HepG2 (cell line): ENCODE measurements around the gene INTS7. TPM values are rescaled to one million over a fixed set of nuclear protein-coding genes. Genes with fewer than 3 reads are reported as not detected.

Experiments
- AGO1 ChIP-seq: fragments of 200-400 bp; formaldehyde crosslinking; IDR thresholded peaks from 2 replicates; pipeline ENCODE4 v1.6.1; 2017; ENCODE audit warnings: mild to moderate bottlenecking, low read depth, low read length, moderate library complexity; ENCODE audit not compliant: poor library complexity, severe bottlenecking
- ARNT2 ChIP-seq: sonication (generic); formaldehyde crosslinking; IDR thresholded peaks from 2 replicates; pipeline ENCODE4 v1.8.0; 2022; ENCODE audit warnings: mild to moderate bottlenecking, low read depth, missing genetic modification reagents, moderate library complexity
- FOXA1 ChIP-seq, 2 experiments: fragments of 450-650 bp in 1 of 2; sonication (generic) in 1 of 2; formaldehyde crosslinking in 1 of 2; IDR thresholded peaks; 2 replicates each; pipeline versions ENCODE4 v1.4.0 to v1.6.1; 2016 to 2020; ENCODE audit warnings: missing genetic modification reagents in 1 of 2
- MATR3 ChIP-seq: sonication (generic); formaldehyde crosslinking; IDR thresholded peaks from 2 replicates; pipeline ENCODE4 v1.4.0; 2020; ENCODE audit warnings: missing genetic modification reagents
- MIER2 ChIP-seq: IDR thresholded peaks from 2 replicates; pipeline ENCODE4 v1.6.1; 2016; ENCODE audit warnings: missing biosample characterization, missing genetic modification reagents
- PLRG1 ChIP-seq: fragments of 450-650 bp; conservative IDR thresholded peaks from 2 replicates; pipeline ENCODE4 v1.6.1; 2016
- SAFB2 ChIP-seq: sonication (generic); formaldehyde crosslinking; IDR thresholded peaks from 2 replicates; pipeline ENCODE4 v1.5.1; 2020; ENCODE audit warnings: missing genetic modification reagents, low read depth, mild to moderate bottlenecking, borderline replicate concordance
- SIN3A ChIP-seq: IDR thresholded peaks from 2 replicates; pipeline ENCODE4 v1.6.1; 2011; ENCODE audit warnings: low read depth, mild to moderate bottlenecking, control low read depth, low read length, borderline replicate concordance
- UBTF ChIP-seq: sonication (generic); formaldehyde crosslinking; IDR thresholded peaks from 2 replicates; pipeline ENCODE4 v1.4.0; 2020; ENCODE audit warnings: mild to moderate bottlenecking, missing genetic modification reagents
- ZBTB26 ChIP-seq: IDR thresholded peaks from 2 replicates; pipeline ENCODE4 v1.6.1; 2016; ENCODE audit warnings: missing compliant biosample characterization, missing genetic modification reagents, borderline replicate concordance
- ZFP91 ChIP-seq: sonication (generic); formaldehyde crosslinking; IDR thresholded peaks from 2 replicates; pipeline ENCODE4 v1.9.0; 2022; ENCODE audit warnings: missing genetic modification reagents, mild to moderate bottlenecking, borderline replicate concordance
- ZFY ChIP-seq: sonication (generic); formaldehyde crosslinking; IDR thresholded peaks from 2 replicates; pipeline ENCODE4 v1.4.0; 2020; ENCODE audit warnings: missing genetic modification reagents
- ZKSCAN1 ChIP-seq: fragments of 150-350 bp; IDR thresholded peaks from 2 replicates; pipeline ENCODE4 v1.6.1; 2014; ENCODE audit warnings: low read length
- ZNF331 ChIP-seq: sonication (generic); formaldehyde crosslinking; IDR thresholded peaks from 2 replicates; pipeline ENCODE4 v1.4.0; 2020; ENCODE audit warnings: missing genetic modification reagents
- ZNF572 ChIP-seq: sonication (generic); formaldehyde crosslinking; IDR thresholded peaks from 2 replicates; pipeline ENCODE4 v1.5.1; 2020; ENCODE audit warnings: mild to moderate bottlenecking, missing genetic modification reagents
- ZNF784 ChIP-seq: sonication (generic); formaldehyde crosslinking; IDR thresholded peaks from 2 replicates; pipeline ENCODE4 v1.5.1; 2020; ENCODE audit warnings: missing genetic modification reagents, mild to moderate bottlenecking, borderline replicate concordance
- ZNF788 ChIP-seq: sonication (generic); formaldehyde crosslinking; IDR thresholded peaks from 2 replicates; pipeline ENCODE4 v1.5.0; 2020; ENCODE audit warnings: mild to moderate bottlenecking, missing genetic modification reagents, borderline replicate concordance
- ZSCAN31 ChIP-seq: sonication (generic); formaldehyde crosslinking; IDR thresholded peaks from 2 replicates; pipeline ENCODE4 v1.5.0; 2020; ENCODE audit warnings: low read depth, mild to moderate bottlenecking, missing genetic modification reagents
- polyA plus RNA-seq, 8 experiments: library from polyadenylated mRNA; depleted of rRNA in 3 of 8; stranded (reverse) in 7 of 8; unstranded in 1 of 8; fragments of >200 nt; fragmentation: Illumina TruSeq in 4 of 8; extraction: Trizol in 4 of 8; gene quantifications; 2 replicates each; pipeline versions ENCODE4 v1.2.1 to v1.2.3, GENCODE V29; 2011 to 2016; ENCODE audit warnings: low read depth in 4 of 8, missing spikeins in 1 of 8, mixed read lengths in 1 of 8; ENCODE audit not compliant: insufficient read depth in 1 of 8
- total RNA-seq, 5 experiments: library from RNA; depleted of rRNA; stranded (reverse); fragments of >200 nt; fragmentation: Illumina TruSeq; extraction: Trizol; gene quantifications; 2 replicates each; pipeline ENCODE4 v1.2.3, GENCODE V29; 2016; ENCODE audit warnings: low read depth in 1 of 5
- TF ChIP-seq, protein P1 (sequence below): sonication (generic); formaldehyde crosslinking; IDR thresholded peaks from 2 replicates; pipeline ENCODE4 v1.8.0; 2022; ENCODE audit warnings: missing genetic modification reagents, low read depth, mild to moderate bottlenecking, borderline replicate concordance
- TF ChIP-seq, protein P2 (sequence below): sonication (generic); formaldehyde crosslinking; IDR thresholded peaks from 2 replicates; pipeline ENCODE4 v1.9.0; 2021; ENCODE audit warnings: missing genetic modification reagents, borderline replicate concordance

The INTS7 gene
- total and polyA plus RNA-seq, 2 of the 13 experiments (the other 11 are each of a cell fraction or from before 2014, with no cell fraction given) = 18.3 to 22.4 TPM

DNA sequence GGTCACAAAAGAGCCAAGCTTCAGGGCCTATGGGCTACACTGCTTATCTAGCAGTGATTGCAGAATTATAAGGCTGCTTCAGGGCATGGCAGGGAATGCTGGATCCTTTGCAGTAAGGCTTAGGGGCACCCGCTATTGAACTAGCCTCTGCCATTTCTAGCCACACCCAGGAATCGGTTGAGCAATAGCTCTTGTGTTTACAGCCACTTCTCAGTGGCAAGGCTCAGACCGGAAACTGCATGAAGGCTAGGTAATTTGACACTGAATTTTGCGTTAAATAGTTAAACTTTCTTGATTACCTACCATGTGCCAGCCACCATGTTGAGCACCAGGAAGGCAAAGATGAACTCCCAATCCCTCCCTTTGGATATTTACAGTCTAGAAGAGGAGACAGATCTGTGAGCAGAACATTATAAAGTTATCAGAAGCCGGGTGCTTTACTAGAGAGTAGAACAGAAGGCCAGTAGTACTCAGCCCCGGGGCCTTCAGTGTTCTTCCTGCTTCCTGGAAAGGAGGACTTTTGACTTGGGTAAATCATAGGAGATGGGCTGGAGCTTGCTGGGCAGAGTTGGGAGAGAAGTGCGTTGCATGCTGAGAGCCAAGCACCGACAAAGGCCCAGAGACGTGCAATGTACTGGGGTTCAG lies 106.2 kb downstream of the INTS7 start (continued):
- TF ChIP-seq ZNF784 (CRISPR knock-in tag) (no peak), FOXA1 (IDR thresholded peaks at IDR 0.05) (no peak), FOXA1 (CRISPR knock-in tag; IDR thresholded peaks at IDR 0.05) (peak; percentile 88), ZFY (CRISPR knock-in tag) (peak; percentile 49; the same call in 1 of the 2 replicates), ZKSCAN1 (no peak), ZNF788 (CRISPR knock-in tag) (peak; percentile 41; the same call in 1 of the 2 replicates), ZNF572 (CRISPR knock-in tag) (no peak), SIN3A (no peak; the same call in 1 of the 2 replicates), ZSCAN31 (CRISPR knock-in tag) (peak; percentile 47; the same call in 1 of the 2 replicates), MATR3 (CRISPR knock-in tag) (no peak), SAFB2 (no peak), ZNF331 (CRISPR knock-in tag) (0 out of 2 replicates have a peak, but pooled peaks have one; percentile 25), AGO1 (no peak), ZFP91 (no peak), MIER2 (CRISPR knock-in tag) (peak; percentile 69; the same call in 1 of the 2 replicates), ARNT2 (CRISPR knock-in tag) (peak; percentile 62; the same call in 1 of the 2 replicates), UBTF (CRISPR knock-in tag) (peak; percentile 50; the same call in 1 of the 2 replicates), PLRG1 (no peak), ZBTB26 (CRISPR knock-in tag) (no peak)
- TF ChIP-seq, protein P1, sequence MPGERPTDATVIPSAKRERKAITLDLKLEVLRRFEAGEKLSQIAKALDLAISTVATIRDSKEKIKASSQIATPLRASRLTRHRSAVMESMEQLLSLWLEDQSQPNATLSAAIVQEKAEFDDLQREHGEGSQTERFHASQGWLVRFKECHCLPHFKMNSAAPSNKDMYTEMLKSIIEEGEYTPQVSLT = no peak
- TF ChIP-seq, protein P2, sequence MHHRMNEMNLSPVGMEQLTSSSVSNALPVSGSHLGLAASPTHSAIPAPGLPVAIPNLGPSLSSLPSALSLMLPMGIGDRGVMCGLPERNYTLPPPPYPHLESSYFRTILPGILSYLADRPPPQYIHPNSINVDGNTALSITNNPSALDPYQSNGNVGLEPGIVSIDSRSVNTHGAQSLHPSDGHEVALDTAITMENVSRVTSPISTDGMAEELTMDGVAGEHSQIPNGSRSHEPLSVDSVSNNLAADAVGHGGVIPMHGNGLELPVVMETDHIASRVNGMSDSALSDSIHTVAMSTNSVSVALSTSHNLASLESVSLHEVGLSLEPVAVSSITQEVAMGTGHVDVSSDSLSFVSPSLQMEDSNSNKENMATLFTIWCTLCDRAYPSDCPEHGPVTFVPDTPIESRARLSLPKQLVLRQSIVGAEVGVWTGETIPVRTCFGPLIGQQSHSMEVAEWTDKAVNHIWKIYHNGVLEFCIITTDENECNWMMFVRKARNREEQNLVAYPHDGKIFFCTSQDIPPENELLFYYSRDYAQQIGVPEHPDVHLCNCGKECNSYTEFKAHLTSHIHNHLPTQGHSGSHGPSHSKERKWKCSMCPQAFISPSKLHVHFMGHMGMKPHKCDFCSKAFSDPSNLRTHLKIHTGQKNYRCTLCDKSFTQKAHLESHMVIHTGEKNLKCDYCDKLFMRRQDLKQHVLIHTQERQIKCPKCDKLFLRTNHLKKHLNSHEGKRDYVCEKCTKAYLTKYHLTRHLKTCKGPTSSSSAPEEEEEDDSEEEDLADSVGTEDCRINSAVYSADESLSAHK = no peak
